ENCODE data around the gene CDC7. TPM values are rescaled to one million over a fixed set of nuclear protein-coding genes. Genes with fewer than 3 reads are reported as not detected.
A peak's percentile ranks its signal among the peaks of the same experiment; 100 is the strongest.
"Not testable (repeated sequence)": the region's sequence is repeated elsewhere in the genome, so short reads cannot be mapped to it uniquely, and the experiment has no call there.

CDC7 gene
- total RNA-seq, 2 donors from 2014 or later: 38.2 to 38.9 TPM

GRCh38 chr1:91503332-91503900 is 2.8 kb downstream of the CDC7 start:
- Mint-ChIP-seq H3K9me3 (no peaks in the 10 kb centered on the region), H3K36me3 (peaks cover 17 to 22% of the 10 kb centered on the region in 2 donors), H3K27ac (no peak overlapping the region)
- no peak for DNase-seq (ENCODE audit: low spot score in 2 of 2)
- ATAC-seq: no peak

GRCh38 chr1:91503975-91504530 is 3.4 kb downstream of the CDC7 start:
- no peaks in the 10 kb centered on the region for H3K9me3 Mint-ChIP-seq
- DNase-seq (ENCODE audit: low spot score in 2 of 2) (no peak), ATAC-seq (no peak)
- peaks cover 23 to 26% of the 10 kb centered on the region in 2 donors for H3K36me3 Mint-ChIP-seq
- no peak overlapping the region for H3K27ac Mint-ChIP-seq

- DNase-seq (ENCODE audit: low spot score in 2 of 2) (no peak), ATAC-seq (no peak)
- Mint-ChIP-seq H3K36me3 (peaks cover 33 to 35% of the 10 kb centered on the region in 2 donors), H3K9me3 (no peaks in the 10 kb centered on the region), H3K27ac (peak overlapping the region in 1 of 2 donors; percentile 22)
Observed at GRCh38 chr1:91505086-91505485, 4.4 kb downstream of the CDC7 start.

GRCh38 chr1:91506071-91506470 is 5.4 kb downstream of the CDC7 start:
- H3K9me3 Mint-ChIP-seq: no peaks in the 10 kb centered on the region
- DNase-seq (ENCODE audit: low spot score in 2 of 2) (no peak), ATAC-seq (no peak)
- no peak overlapping the region for H3K27ac Mint-ChIP-seq
- H3K36me3 Mint-ChIP-seq: peaks cover 33 to 35% of the 10 kb centered on the region in 2 donors

GRCh38 chr1:91507328-91507727 is 6.7 kb downstream of the CDC7 start:
- Mint-ChIP-seq H3K36me3 (peaks cover 23 to 26% of the 10 kb centered on the region in 2 donors), H3K27ac (no peak overlapping the region), H3K9me3 (no peaks in the 10 kb centered on the region)
- DNase-seq (ENCODE audit: low spot score in 2 of 2) (no peak), ATAC-seq (no peak)

DNA sequence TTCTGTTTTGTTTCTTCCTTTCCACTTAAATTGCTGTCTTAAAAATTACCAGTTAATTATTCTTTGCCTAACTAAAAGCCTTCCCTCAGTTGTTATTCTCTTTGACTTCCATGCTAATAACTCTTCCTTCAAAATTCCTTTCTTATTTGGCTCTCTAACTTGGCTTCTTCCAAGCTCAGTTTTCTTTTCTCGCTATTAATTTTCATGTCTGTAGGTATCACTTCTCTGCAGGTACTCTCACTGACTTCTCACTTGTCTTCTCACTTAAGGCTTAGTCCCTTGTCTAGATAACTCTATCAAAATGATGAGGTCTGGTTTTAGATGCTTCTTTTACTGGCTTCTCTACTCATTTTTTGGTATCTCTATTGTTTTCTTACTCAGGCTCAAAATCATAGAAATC is 10.1 kb downstream of the CDC7 start:
- Mint-ChIP-seq H3K9me3 (no peaks in the 10 kb centered on the region), H3K36me3 (peaks cover 24 to 28% of the 10 kb centered on the region in 2 donors), H3K27ac (peak overlapping the region in 1 of 2 donors; percentile 2)
- DNase-seq (ENCODE audit: low spot score in 2 of 2) (no peak), ATAC-seq (no peak)

DNA sequence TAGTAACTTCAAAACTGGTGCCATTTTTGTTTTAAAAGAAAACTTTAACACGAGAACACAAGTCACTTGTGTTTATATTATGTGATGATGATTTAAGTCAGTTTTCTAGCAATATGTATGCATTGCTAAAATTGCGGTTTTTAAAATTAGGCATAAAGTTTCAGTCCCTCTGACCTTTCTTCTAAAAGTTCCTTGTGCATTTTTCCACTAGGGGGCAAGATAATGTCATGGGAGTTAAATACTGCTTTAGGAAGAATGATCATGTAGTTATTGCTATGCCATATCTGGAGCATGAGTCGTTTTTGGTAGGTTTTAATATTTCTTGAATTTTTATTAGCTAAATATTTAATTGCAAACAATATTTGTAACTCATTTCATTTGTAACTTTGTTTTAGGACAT is 10.7 kb downstream of the CDC7 start:
- ATAC-seq: no peak
- H3K27ac Mint-ChIP-seq: no peak overlapping the region
- H3K9me3 Mint-ChIP-seq: no peaks in the 10 kb centered on the region
- no peak for DNase-seq (ENCODE audit: low spot score in 2 of 2)
- H3K36me3 Mint-ChIP-seq: peaks cover 26 to 30% of the 10 kb centered on the region in 2 donors

- no peak overlapping the region for H3K27ac Mint-ChIP-seq
- H3K9me3 Mint-ChIP-seq: peaks cover 0 to 5% of the 10 kb centered on the region in 2 donors
- DNase-seq (ENCODE audit: low spot score in 2 of 2) (no peak), ATAC-seq (no peak)
- H3K36me3 Mint-ChIP-seq: peaks cover 39 to 46% of the 10 kb centered on the region in 2 donors
Observed at GRCh38 chr1:91513160-91513559, 12.5 kb downstream of the CDC7 start.

GRCh38 chr1:91513706-91514105 is 13.1 kb downstream of the CDC7 start:
- H3K27ac Mint-ChIP-seq: no peak overlapping the region
- no peak for DNase-seq (ENCODE audit: low spot score in 2 of 2)
- peaks cover 0 to 5% of the 10 kb centered on the region in 2 donors for H3K9me3 Mint-ChIP-seq
- ATAC-seq: no peak
- H3K36me3 Mint-ChIP-seq: peaks cover 38 to 49% of the 10 kb centered on the region in 2 donors

GRCh38 chr1:91515994-91516393 is 15.3 kb downstream of the CDC7 start:
- peaks cover 25 to 36% of the 10 kb centered on the region in 2 donors for H3K36me3 Mint-ChIP-seq
- H3K9me3 Mint-ChIP-seq: peaks cover 0 to 5% of the 10 kb centered on the region in 2 donors
- ATAC-seq (no peak), DNase-seq (ENCODE audit: low spot score in 2 of 2) (no peak)
- H3K27ac Mint-ChIP-seq: no peak overlapping the region

- not testable (repeated sequence) for ATAC-seq; H3K9me3 Mint-ChIP-seq; DNase-seq (ENCODE audit: low spot score in 2 of 2)
- Mint-ChIP-seq H3K36me3 (peaks cover 25 to 39% of the 10 kb centered on the region in 2 donors), H3K27ac (peak overlapping the region in 1 of 2 donors; percentile 53)
Observed at GRCh38 chr1:91516605-91517004, 16.0 kb downstream of the CDC7 start.

DNA sequence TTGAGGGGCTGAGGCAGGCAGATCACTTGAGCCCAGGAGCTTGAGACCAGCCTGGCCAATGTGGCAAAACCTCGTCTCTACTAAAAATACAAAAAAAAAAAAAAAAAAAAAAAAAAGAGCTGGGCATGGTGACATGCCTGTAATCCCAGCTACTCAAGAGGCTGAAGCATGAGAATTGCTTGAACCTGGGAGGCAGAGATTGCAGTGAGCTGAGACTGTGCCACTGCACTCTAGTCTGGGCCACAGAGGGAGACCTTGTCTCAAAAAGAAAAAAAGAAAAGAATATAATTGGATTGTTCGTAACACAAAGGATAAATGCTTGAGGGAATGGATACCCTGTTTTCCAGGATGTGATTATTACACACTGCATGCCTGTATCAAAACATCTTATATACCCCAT is 18.5 kb downstream of the CDC7 start:
- not testable (repeated sequence) for DNase-seq (ENCODE audit: low spot score in 2 of 2); ATAC-seq; H3K9me3 Mint-ChIP-seq
- H3K27ac Mint-ChIP-seq: peak overlapping the region in 1 of 2 donors; percentile 10
- peaks cover 20 to 41% of the 10 kb centered on the region in 2 donors for H3K36me3 Mint-ChIP-seq

DNA sequence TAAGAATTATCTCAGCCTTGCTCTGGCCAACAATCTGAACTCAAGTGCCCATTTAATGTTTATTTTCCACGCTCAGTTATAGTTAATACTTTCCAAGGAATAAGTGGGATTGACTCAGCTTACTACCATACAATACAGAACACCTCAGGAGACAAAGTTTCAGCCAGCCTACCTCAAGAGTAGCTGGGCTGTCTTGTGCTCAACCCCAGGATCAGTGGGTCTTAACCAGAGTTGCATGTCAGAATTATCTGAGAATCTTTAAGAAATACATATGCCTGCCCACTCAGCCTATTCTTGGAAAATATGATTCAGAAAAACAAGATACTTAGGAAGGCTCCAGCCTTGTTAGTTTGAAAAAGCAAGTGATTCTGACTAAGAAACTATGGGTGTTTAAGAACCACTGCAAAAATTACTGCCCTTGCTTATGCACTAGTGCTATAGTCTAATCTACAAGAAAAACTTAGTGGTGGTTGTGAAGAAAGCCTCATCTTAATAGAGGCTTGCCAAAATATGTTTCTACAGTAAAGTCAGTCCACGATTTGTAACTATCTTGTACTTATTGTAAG is 20.4 kb downstream of the CDC7 start:
- peaks cover 15 to 37% of the 10 kb centered on the region in 2 donors for H3K36me3 Mint-ChIP-seq
- peaks cover 0 to 5% of the 10 kb centered on the region in 2 donors for H3K9me3 Mint-ChIP-seq
- no peak overlapping the region for H3K27ac Mint-ChIP-seq
- ATAC-seq (peak in 1 of 2 donors; percentile 9), DNase-seq (ENCODE audit: low spot score in 2 of 2) (no peak)

GRCh38 chr1:91523482-91523881 is 22.8 kb downstream of the CDC7 start:
- H3K9me3 Mint-ChIP-seq: no peaks in the 10 kb centered on the region
- DNase-seq (ENCODE audit: low spot score in 2 of 2) (peak in 1 of 2 donors; percentile 25), ATAC-seq (peak; percentile 95 to 96)
- H3K36me3 Mint-ChIP-seq: peaks cover 0 to 15% of the 10 kb centered on the region in 2 donors
- peak overlapping the region in 1 of 2 donors; percentile 12 for H3K27ac Mint-ChIP-seq

DNA sequence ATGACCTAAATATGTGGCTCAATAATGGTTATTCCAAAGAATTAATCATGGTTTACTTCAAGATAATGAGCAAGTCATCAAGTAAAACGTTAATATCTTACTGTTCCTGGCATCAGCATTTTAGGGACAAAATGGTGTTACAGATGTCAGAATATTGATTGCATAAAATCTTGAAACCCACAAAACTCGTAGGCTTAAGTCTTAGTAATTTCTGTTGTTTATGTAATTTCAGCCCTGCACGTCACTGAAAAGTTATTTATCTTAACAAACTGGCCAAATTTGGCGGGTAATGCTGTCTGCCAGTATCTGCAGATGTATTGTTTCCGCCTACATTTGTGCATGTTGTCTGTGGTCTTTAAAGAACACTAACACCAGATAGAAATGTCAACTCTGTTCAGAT is 25.8 kb downstream of the CDC7 start:
- ATAC-seq (no peak), DNase-seq (ENCODE audit: low spot score in 2 of 2) (no peak)
- Mint-ChIP-seq H3K36me3 (peaks cover 0 to 10% of the 10 kb centered on the region in 2 donors), H3K27ac (no peak overlapping the region), H3K9me3 (no peaks in the 10 kb centered on the region)

DNA sequence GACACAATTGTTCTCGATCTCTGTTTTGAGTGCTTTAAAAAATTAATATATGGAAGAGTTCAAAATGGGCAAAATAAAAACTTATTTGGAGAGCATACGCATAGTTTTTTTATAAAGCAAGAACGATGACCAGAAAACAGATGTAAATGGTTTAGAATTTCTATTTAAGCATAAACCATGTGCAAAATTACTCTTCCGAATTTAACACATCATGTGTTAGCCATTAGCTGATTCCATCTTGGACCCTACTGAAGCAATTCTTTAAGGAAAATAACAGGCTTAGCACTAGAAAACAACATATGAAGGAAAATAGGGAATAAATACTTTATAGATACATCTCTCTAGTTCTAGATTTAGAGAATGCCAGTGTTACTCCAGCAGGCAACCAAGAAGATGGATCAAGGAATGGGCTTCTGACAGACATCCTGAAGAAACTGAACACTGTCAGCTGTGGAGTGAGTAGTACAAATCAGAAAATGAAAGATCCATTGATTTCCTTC is 26.7 kb downstream of the CDC7 start:
- H3K9me3 Mint-ChIP-seq: no peaks in the 10 kb centered on the region

DNA sequence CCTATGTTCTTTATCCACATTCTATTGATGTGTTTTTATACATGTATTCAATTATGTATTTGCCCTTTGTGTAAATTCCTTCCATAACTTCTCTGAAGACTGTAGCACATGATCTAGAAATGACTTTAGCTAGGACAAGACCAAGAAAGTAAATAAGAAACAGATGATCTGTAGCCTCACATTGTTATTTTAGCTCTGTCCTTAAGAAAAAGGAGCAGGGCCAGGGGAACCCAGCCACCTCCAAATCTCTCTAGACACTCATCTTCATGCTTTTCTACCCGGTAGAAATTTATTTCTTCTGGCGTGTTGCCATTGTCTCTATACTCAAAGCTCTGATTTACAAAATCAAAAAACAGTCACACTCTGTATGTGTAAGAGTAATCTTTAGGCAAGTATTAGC is 27.1 kb downstream of the CDC7 start:
- no peak overlapping the region for H3K27ac Mint-ChIP-seq
- no peaks in the 10 kb centered on the region for H3K9me3 Mint-ChIP-seq
- DNase-seq (ENCODE audit: low spot score in 2 of 2) (no peak), ATAC-seq (no peak)
- H3K36me3 Mint-ChIP-seq: peaks cover 0 to 6% of the 10 kb centered on the region in 2 donors

More for the DNA sequence above, 26.7 kb downstream of the CDC7 start:
- ATAC-seq (no peak), DNase-seq (ENCODE audit: low spot score in 2 of 2) (no peak)
- Mint-ChIP-seq H3K36me3 (peaks cover 0 to 6% of the 10 kb centered on the region in 2 donors), H3K27ac (no peak overlapping the region)

All from activated naive CD4-positive, alpha-beta T cell treated with anti-CD3 and anti-CD28 coated beads, Interleukin-2, amount 50 U/mL, for 72 hours (primary cell).